PC-9 (cell line): ENCODE measurements around the gene PRKAR2B. TPM values are rescaled to one million over a fixed set of nuclear protein-coding genes. Genes with fewer than 3 reads are reported as not detected.
"Not testable (repeated sequence)": the region's sequence is repeated elsewhere in the genome, so short reads cannot be mapped to it uniquely, and the experiment has no call there.

ENCODE experiments used
- BruUV-seq: library from RNA; stranded (reverse); fragments of 400-500 nt; replicated peaks from 2 replicates; lab custom pipeline; 2021; lab: Mats Ljungman, UMichigan
- CTCF ChIA-PET: fragments of 300-600 bp; sonication (Branson Sonifier 250); formaldehyde crosslinking; loops from one replicate; lab custom pipeline; 2022; ENCODE audit warnings: antibody characterized with exemption; lab: Charles Lee
- POLR2A ChIA-PET: fragments of 300-600 bp; sonication (Branson Sonifier 250); formaldehyde crosslinking; loops from one replicate; lab custom pipeline; 2022; ENCODE audit warnings: antibody characterized with exemption; ENCODE audit not compliant: unreplicated experiment; lab: Charles Lee
- DNase-seq, 2 experiments: peaks; one replicate each; pipeline versions ENCODE4 v3.0.0 to v3.0.0-alpha.2; 2015 to 2022; ENCODE audit warnings: mixed read lengths in 1 of 2
- H2AFZ ChIP-seq: fragments of 200-600 bp; sonication (generic); 2 replicates; pipeline ENCODE4 v1.8.1; 2017; ENCODE audit warnings: antibody characterized with exemption
- H3F3A ChIP-seq: fragments of 200-600 bp; sonication (generic); 2 replicates; pipeline ENCODE4 v1.8.1; 2017; ENCODE audit warnings: antibody characterized with exemption, mild to moderate bottlenecking, low read depth; ENCODE audit not compliant: insufficient read depth
- H3K27ac ChIP-seq: fragments of 200-600 bp; sonication (generic); 2 replicates; pipeline ENCODE4 v1.6.1; 2016; ENCODE audit warnings: mixed run types
- H3K27me3 ChIP-seq: fragments of 200-600 bp; sonication (generic); 2 replicates; pipeline ENCODE4 v1.6.1; 2016; ENCODE audit warnings: low read depth, mixed run types; ENCODE audit not compliant: insufficient read depth
- H3K36me3 ChIP-seq: fragments of 200-600 bp; sonication (generic); 2 replicates; pipeline ENCODE4 v1.6.1; 2016; ENCODE audit warnings: low read depth, mixed run types
- H3K4me1 ChIP-seq: fragments of 200-600 bp; sonication (generic); replicated peaks from 2 replicates; pipeline ENCODE4 v1.6.1; 2016; ENCODE audit warnings: mixed run types; ENCODE audit not compliant: insufficient read depth
- H3K4me2 ChIP-seq: fragments of 200-600 bp; sonication (generic); 2 replicates; pipeline ENCODE4 v1.6.1; 2017; ENCODE audit warnings: mixed run types
- H3K4me3 ChIP-seq: fragments of 200-600 bp; sonication (generic); 2 replicates; pipeline ENCODE4 v1.6.1; 2016; ENCODE audit warnings: mixed run types
- H3K79me2 ChIP-seq: fragments of 200-600 bp; sonication (generic); 2 replicates; pipeline ENCODE4 v1.6.1; 2017; ENCODE audit warnings: low read depth, mixed run types
- H3K9me2 ChIP-seq: fragments of 200-600 bp; sonication (generic); 2 replicates; pipeline ENCODE4 v1.8.1; 2017; ENCODE audit warnings: mild to moderate bottlenecking; ENCODE audit not compliant: insufficient read depth
- H3K9me3 ChIP-seq: fragments of 200-600 bp; sonication (generic); 2 replicates; pipeline ENCODE4 v1.8.1; 2016; ENCODE audit warnings: low read depth; ENCODE audit not compliant: insufficient read depth
- H4K20me1 ChIP-seq: fragments of 200-600 bp; sonication (generic); 2 replicates; pipeline ENCODE4 v1.8.1; 2017; ENCODE audit not compliant: insufficient read depth
- EZH2 ChIP-seq: fragments of 200-600 bp; sonication (generic); IDR thresholded peaks from 2 replicates; pipeline ENCODE4 v1.8.0; 2017; ENCODE audit warnings: antibody characterized with exemption, low read depth
- intact Hi-C: fragments of 100-400 bp; cut with micrococcal nuclease; formaldehyde crosslinking; loops from one replicate; pipeline ENCODE4 v1.10.0; 2022; ENCODE audit not compliant: unreplicated experiment
- total RNA-seq: library from RNA; stranded (reverse); gene quantifications from 2 replicates; pipeline ENCODE4 v1.2.3, GENCODE V29; 2021
- TF ChIP-seq, protein P1 (sequence below): fragments of 200-600 bp; sonication (generic); conservative IDR thresholded peaks from 2 replicates; pipeline ENCODE4 v1.6.1; 2017; ENCODE audit warnings: mixed run types, antibody characterized with exemption, mild to moderate bottlenecking, moderate library complexity

PRKAR2B gene
- total RNA-seq, 1 experiment from 2014 or later = 2.9 TPM

DNA sequence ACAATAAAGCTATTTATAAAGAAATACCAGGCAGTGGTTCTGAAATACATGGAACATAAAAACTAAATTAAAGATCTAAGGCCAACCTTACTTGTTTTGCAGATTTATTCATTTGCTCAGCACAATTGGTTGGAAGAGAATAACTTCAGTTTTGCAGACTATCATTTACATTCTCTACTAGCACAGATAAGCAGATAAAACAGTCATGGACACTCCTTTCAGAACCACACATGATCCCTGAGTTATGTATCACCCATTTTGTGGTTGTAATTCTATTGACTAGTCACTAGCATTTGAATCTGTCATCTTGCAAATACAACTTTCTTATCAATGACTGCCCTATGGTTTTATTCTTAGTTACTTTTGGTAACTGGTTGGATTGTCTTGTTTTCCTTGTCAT lies 45.1 kb downstream of the PRKAR2B start:
- no peaks in the 10 kb centered on the region for H4K20me1 ChIP-seq
- ChIA-PET CTCF (no interaction called here), POLR2A (no interaction called here)
- H3K79me2 ChIP-seq = no peaks in the 10 kb centered on the region
- H3K4me1 ChIP-seq = peaks cover 7% of the 10 kb centered on the region; the same call in 1 of the 2 replicates
- H3K4me3 ChIP-seq = no peak overlapping the region
- BruUV-seq = no TSS peak
- no peak overlapping the region for H3K4me2 ChIP-seq
- intact Hi-C loops = no loop called here
- H3K27ac ChIP-seq = no peak overlapping the region
- H2AFZ ChIP-seq = no peak overlapping the region
- DNase-seq = no peak
- H3K36me3 ChIP-seq = no peaks in the 10 kb centered on the region
- H3K9me2 ChIP-seq = no peaks in the 10 kb centered on the region
- no peaks in the 10 kb centered on the region for H3K27me3 ChIP-seq
- H3K9me3 ChIP-seq = no peaks in the 10 kb centered on the region
- no peaks in the 10 kb centered on the region for H3F3A ChIP-seq
- TF ChIP-seq, protein P1, sequence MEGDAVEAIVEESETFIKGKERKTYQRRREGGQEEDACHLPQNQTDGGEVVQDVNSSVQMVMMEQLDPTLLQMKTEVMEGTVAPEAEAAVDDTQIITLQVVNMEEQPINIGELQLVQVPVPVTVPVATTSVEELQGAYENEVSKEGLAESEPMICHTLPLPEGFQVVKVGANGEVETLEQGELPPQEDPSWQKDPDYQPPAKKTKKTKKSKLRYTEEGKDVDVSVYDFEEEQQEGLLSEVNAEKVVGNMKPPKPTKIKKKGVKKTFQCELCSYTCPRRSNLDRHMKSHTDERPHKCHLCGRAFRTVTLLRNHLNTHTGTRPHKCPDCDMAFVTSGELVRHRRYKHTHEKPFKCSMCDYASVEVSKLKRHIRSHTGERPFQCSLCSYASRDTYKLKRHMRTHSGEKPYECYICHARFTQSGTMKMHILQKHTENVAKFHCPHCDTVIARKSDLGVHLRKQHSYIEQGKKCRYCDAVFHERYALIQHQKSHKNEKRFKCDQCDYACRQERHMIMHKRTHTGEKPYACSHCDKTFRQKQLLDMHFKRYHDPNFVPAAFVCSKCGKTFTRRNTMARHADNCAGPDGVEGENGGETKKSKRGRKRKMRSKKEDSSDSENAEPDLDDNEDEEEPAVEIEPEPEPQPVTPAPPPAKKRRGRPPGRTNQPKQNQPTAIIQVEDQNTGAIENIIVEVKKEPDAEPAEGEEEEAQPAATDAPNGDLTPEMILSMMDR = no peak
- TF ChIP-seq EZH2 = no peak

DNA sequence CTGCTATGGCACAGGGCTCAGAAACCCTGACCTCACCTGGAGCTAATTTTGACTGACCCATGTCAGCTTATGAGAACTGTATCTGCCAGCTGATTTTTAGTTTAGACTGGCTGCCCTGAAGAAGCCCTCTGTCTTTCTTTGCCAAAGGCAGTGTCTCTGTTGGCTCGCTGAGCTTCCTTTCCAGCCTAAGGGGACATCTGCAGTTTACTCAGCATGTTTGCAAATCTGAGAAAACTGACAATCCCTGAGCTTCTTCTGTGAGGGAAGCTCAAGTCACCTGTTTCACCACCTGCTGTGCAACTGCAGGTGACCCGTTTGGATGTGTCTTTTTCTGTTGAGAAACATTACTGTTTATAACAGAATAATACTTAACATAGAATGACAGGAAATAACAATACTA lies 46.0 kb downstream of the PRKAR2B start:
- BruUV-seq = no TSS peak
- Histone ChIP-seq H3F3A (no peaks in the 10 kb centered on the region), H3K79me2 (no peaks in the 10 kb centered on the region), H3K27ac (no peak overlapping the region), H3K4me3 (no peak overlapping the region), H3K27me3 (no peaks in the 10 kb centered on the region), H2AFZ (no peak overlapping the region), H3K36me3 (no peaks in the 10 kb centered on the region), H3K4me1 (peaks cover 7% of the 10 kb centered on the region; the same call in 1 of the 2 replicates), H3K4me2 (no peak overlapping the region), H3K9me2 (no peaks in the 10 kb centered on the region), H4K20me1 (no peaks in the 10 kb centered on the region), H3K9me3 (no peaks in the 10 kb centered on the region)
- TF ChIP-seq, protein P1 = no peak
- TF ChIP-seq EZH2 = no peak
- no peak for DNase-seq
- ChIA-PET POLR2A (no interaction called here), CTCF (no interaction called here)
- intact Hi-C loops = no loop called here

DNA sequence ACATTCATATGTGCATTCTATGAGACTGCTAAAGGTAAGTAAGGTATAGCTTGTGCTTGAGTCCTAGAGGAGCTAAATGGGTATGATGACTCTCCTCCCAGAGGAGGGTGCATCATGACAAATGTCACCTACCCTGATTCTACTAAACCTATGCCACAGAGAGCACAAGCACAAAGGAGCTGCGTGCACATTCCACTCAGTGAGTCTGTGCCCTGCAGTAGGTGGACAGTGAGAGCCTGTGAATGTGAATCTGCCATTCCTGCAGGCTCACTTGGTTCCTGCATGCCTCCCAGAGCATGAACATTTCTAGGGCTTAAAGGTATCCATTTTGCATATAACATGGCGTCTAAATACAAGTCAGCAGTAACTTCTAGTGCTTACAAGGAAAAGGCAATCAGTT lies 46.8 kb downstream of the PRKAR2B start:
- Histone ChIP-seq H4K20me1 (no peaks in the 10 kb centered on the region), H3K79me2 (no peaks in the 10 kb centered on the region), H3K9me2 (no peaks in the 10 kb centered on the region), H2AFZ (no peak overlapping the region), H3K4me1 (no peaks in the 10 kb centered on the region), H3K36me3 (no peaks in the 10 kb centered on the region), H3K4me3 (no peak overlapping the region), H3K27ac (no peak overlapping the region), H3F3A (no peaks in the 10 kb centered on the region), H3K9me3 (no peaks in the 10 kb centered on the region), H3K4me2 (no peak overlapping the region), H3K27me3 (no peaks in the 10 kb centered on the region)
- DNase-seq = no peak
- ChIA-PET POLR2A (no interaction called here), CTCF (no interaction called here)
- BruUV-seq = no TSS peak
- TF ChIP-seq, protein P1 = no peak
- TF ChIP-seq EZH2 = no peak
- intact Hi-C loops = no loop called here

DNA sequence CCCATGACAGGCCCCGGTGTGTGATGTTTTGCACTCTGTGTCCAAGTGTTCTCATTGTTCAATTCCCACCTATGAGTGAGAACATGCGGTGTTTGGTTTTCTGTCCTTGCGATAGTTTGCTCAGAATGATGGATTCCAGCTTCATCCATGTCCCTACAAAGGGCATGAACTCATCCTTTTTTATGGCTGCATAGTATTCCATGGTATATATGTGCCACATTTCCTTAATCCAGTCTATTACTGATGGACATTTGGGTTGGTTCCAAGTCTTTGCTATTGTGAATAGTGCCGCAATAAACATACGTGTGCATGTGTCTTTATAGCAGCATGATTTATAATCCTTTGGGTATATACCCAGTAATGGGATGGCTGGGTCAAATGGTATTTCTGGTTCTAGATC lies 49.2 kb downstream of the PRKAR2B start:
- H3K4me1 ChIP-seq, H3K9me2 ChIP-seq, H4K20me1 ChIP-seq, H3K27me3 ChIP-seq, CTCF ChIA-PET, H3K79me2 ChIP-seq, DNase-seq, intact Hi-C loops, H3K36me3 ChIP-seq, H3K4me2 ChIP-seq, H3K4me3 ChIP-seq, BruUV-seq, H3F3A ChIP-seq, POLR2A ChIA-PET, H3K9me3 ChIP-seq, H3K27ac ChIP-seq, H2AFZ ChIP-seq: not testable (repeated sequence)

DNA sequence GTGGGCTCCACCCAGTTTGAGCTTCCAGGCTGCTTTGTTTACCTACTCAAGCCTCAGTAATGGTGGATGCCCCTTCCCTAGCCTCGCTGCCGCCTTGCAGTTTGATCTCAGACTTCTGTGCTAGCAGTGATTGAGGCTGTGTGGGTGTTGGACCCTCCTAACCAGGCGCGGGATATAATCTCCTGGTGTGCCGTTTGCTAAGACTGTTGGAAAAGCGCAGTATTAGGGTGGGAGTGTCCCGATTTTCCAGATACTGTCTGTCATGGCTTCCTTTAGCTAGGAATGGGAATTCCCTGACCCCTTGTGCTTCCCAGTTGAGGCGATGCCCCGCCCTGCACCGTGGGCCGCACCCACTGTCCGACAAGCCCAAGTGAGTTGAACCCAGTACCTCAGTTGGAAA lies 54.6 kb downstream of the PRKAR2B start:
- H3K4me2 ChIP-seq, H3F3A ChIP-seq, DNase-seq, CTCF ChIA-PET, H3K4me3 ChIP-seq, H3K27me3 ChIP-seq, H3K9me3 ChIP-seq, H3K36me3 ChIP-seq, H3K9me2 ChIP-seq, H3K4me1 ChIP-seq, H3K79me2 ChIP-seq, intact Hi-C loops, BruUV-seq, H4K20me1 ChIP-seq, H3K27ac ChIP-seq, H2AFZ ChIP-seq, POLR2A ChIA-PET: not testable (repeated sequence)
